ENCODE measurements around the gene LPAR1. TPM values are rescaled to one million over a fixed set of nuclear protein-coding genes. Genes with fewer than 3 reads are reported as not detected.

The LPAR1 gene
- total RNA-seq, 4 donors from 2014 or later: 27.1 to 65.4 (median 47.6) TPM

DNA sequence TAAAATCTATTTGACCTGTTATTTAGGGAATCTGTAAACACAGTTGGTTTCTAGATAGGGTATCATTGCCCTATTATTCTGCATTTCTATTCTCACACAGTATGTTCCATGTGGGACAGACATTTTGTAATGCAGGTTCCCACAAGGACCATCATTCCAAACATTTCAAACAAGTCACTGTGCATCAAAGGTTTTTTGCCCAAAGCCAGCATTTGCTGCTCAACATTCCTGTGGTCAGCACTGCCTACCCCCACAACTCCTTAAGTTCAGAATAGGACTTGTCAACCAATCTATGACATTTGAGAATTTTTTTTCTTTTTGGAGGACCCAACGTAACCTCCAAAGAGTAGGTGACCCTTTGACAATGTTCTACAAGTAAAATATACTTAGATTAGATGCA lies 95.7 kb downstream of the LPAR1 start:
- H3K4me1 ChIP-seq: peaks cover 0 to 3% (median 0%) of the 10 kb centered on the region in 3 donors
- 87 to 100% methylated on average over 1 of the region's 1 CpG for WGBS, 2 donors (ENCODE audit: low coverage in 1 of 2)
- no peaks in the 10 kb centered on the region for H3K9me3 ChIP-seq
- H3K4me3 ChIP-seq: no peak overlapping the region
- no peaks in the 10 kb centered on the region for H3K27me3 ChIP-seq
- no peak for TF ChIP-seq POLR2A (IDR thresholded peaks at IDR 0.05)
- TF ChIP-seq EP300 (IDR thresholded peaks at IDR 0.05): no peak
- TF ChIP-seq, protein P1, sequence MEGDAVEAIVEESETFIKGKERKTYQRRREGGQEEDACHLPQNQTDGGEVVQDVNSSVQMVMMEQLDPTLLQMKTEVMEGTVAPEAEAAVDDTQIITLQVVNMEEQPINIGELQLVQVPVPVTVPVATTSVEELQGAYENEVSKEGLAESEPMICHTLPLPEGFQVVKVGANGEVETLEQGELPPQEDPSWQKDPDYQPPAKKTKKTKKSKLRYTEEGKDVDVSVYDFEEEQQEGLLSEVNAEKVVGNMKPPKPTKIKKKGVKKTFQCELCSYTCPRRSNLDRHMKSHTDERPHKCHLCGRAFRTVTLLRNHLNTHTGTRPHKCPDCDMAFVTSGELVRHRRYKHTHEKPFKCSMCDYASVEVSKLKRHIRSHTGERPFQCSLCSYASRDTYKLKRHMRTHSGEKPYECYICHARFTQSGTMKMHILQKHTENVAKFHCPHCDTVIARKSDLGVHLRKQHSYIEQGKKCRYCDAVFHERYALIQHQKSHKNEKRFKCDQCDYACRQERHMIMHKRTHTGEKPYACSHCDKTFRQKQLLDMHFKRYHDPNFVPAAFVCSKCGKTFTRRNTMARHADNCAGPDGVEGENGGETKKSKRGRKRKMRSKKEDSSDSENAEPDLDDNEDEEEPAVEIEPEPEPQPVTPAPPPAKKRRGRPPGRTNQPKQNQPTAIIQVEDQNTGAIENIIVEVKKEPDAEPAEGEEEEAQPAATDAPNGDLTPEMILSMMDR (IDR thresholded peaks at IDR 0.05): no peak
- no peak for TF ChIP-seq POLR2AphosphoS5 (IDR thresholded peaks at IDR 0.05)
- H3K27ac ChIP-seq: no peak overlapping the region
- peaks cover 0 to 10% of the 10 kb centered on the region in 2 donors for H3K36me3 ChIP-seq
- no peak for ATAC-seq

DNA sequence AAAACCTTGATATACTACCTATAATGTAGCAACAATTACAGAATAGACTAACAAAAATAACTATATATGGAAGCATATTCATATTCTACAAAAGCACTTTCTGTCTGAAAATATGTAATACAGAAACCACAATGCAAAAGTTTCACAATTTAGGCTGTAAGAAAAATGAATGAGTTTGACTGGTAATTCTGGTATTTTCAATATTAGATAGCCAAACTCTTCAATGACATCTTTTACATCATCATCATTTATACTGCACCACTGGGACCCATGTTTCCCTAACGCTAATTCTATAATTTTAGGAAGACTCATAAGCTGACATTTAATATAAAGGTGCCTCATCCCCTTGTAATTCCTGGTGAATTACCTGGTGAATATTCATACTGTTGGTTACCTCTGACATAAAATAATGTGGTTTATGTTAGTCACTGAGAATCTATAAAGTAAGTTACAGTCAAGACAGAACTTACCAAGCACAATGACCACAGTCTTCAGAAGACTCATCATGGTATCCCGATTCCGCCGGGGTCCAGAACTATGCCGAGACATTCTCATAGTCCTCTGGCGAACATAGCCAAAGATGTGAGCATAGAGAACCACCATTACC lies 97.2 kb downstream of the LPAR1 start:
- WGBS, 2 donors (ENCODE audit: low coverage in 1 of 2): 88 to 100% methylated on average over 1 to 4 of the region's 6 CpGs

DNA sequence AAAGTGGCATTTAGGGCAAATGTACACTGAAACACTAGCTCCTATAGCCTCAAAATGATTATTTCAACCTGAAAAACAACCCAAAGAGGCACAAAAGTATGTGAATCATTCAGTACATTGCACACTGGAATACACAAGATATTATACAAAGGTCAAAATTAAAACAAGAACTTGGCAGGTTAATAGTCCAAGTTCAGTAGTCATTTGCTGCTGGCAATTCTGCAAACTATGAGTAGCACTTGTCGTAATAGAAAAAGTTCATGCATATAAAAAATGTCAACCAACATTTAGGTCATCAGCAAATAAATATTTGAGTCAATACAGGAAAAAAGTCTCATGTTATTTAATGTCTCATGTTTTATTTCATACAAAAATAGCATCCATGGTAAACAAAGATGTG lies 98.7 kb downstream of the LPAR1 start:
- Histone ChIP-seq H3K27me3 (no peaks in the 10 kb centered on the region), H3K4me3 (no peak overlapping the region), H3K9me3 (no peaks in the 10 kb centered on the region), H3K36me3 (peaks cover 0 to 10% of the 10 kb centered on the region in 2 donors), H3K4me1 (peaks cover 0 to 7% (median 0%) of the 10 kb centered on the region in 3 donors), H3K27ac (no peak overlapping the region)
- 29 to 56% methylated on average over 1 of the region's 1 CpG for WGBS, 2 donors (ENCODE audit: low coverage in 1 of 2)
- ATAC-seq: no peak
- no peak for TF ChIP-seq POLR2AphosphoS5 (IDR thresholded peaks at IDR 0.05)
- no peak for TF ChIP-seq POLR2A (IDR thresholded peaks at IDR 0.05)
- TF ChIP-seq, protein P1 (IDR thresholded peaks at IDR 0.05): no peak
- no peak for TF ChIP-seq EP300 (IDR thresholded peaks at IDR 0.05)

More for the DNA sequence above, 97.2 kb downstream of the LPAR1 start:
- Histone ChIP-seq H3K27me3 (no peaks in the 10 kb centered on the region), H3K4me1 (peaks cover 0 to 7% (median 0%) of the 10 kb centered on the region in 3 donors), H3K27ac (no peak overlapping the region), H3K4me3 (no peak overlapping the region), H3K9me3 (no peaks in the 10 kb centered on the region), H3K36me3 (peaks cover 0 to 10% of the 10 kb centered on the region in 2 donors)
- TF ChIP-seq, protein P1 (IDR thresholded peaks at IDR 0.05): no peak
- TF ChIP-seq POLR2A (IDR thresholded peaks at IDR 0.05) (no peak), POLR2AphosphoS5 (IDR thresholded peaks at IDR 0.05) (no peak), EP300 (IDR thresholded peaks at IDR 0.05) (no peak)
- ATAC-seq: no peak

DNA sequence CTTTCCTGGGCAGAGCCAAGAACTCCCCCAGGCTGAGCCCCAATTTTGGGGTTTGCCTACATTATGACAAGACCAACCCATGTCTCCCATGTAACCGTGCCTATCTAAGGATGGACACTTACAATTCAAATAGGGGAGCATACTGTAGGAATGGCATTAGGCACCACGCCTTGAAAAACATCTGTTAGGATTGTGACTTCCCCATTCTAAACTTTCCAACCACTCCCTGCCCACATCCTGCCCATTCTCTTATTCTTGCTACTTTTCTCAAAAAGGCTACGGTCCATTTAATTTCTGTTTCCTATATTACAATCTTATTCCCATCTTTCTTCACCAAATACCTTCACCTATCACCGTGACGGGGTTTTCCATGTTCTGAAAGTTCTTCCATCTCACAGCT lies 99.2 kb downstream of the LPAR1 start:
- TF ChIP-seq POLR2AphosphoS5 (IDR thresholded peaks at IDR 0.05): no peak
- no peak for TF ChIP-seq POLR2A (IDR thresholded peaks at IDR 0.05)
- no peak for TF ChIP-seq EP300 (IDR thresholded peaks at IDR 0.05)
- TF ChIP-seq, protein P1 (IDR thresholded peaks at IDR 0.05): no peak
- no peaks in the 10 kb centered on the region for H3K27me3 ChIP-seq
- 82 to 96% methylated on average over 5 of the region's 5 CpGs for WGBS, 2 donors (ENCODE audit: low coverage in 1 of 2)
- no peak overlapping the region for H3K4me3 ChIP-seq
- no peak overlapping the region for H3K27ac ChIP-seq
- H3K36me3 ChIP-seq: peaks cover 0 to 10% of the 10 kb centered on the region in 2 donors
- no peaks in the 10 kb centered on the region for H3K9me3 ChIP-seq
- ATAC-seq: no peak
- peaks cover 0 to 7% (median 0%) of the 10 kb centered on the region in 3 donors for H3K4me1 ChIP-seq

DNA sequence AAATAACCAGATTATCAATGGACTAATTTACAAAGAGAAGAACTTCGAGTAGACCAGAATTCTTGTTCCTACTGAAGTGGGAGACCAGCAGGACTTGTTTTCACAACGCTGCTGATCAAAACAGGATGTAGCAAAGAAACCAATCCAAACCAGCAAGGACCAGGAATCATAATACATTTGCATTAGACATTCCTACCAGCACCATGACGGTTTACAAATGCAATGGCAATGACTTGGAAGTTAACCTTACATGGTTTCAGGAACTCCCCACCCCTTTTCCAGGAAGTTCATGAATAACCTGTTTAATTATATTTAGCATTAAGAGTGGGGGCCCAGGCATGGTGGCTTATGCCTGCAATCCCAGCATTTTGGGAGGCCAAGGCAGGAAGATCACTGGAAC lies 100.0 kb downstream of the LPAR1 start:
- TF ChIP-seq, protein P1 (IDR thresholded peaks at IDR 0.05): no peak
- TF ChIP-seq POLR2A (IDR thresholded peaks at IDR 0.05) (no peak), EP300 (IDR thresholded peaks at IDR 0.05) (no peak), POLR2AphosphoS5 (IDR thresholded peaks at IDR 0.05) (no peak)
- H3K36me3 ChIP-seq: peaks cover 0 to 10% of the 10 kb centered on the region in 2 donors
- no peaks in the 10 kb centered on the region for H3K27me3 ChIP-seq
- peaks cover 0 to 7% (median 0%) of the 10 kb centered on the region in 3 donors for H3K4me1 ChIP-seq
- WGBS, 2 donors (ENCODE audit: low coverage in 1 of 2): 63 to 75% methylated on average over 3 of the region's 3 CpGs
- H3K4me3 ChIP-seq: no peak overlapping the region
- H3K27ac ChIP-seq: no peak overlapping the region
- no peaks in the 10 kb centered on the region for H3K9me3 ChIP-seq
- no peak for ATAC-seq
